ENCODE measurements around the gene MIA3.
"Not testable (repeated sequence)": the region's sequence is repeated elsewhere in the genome, so short reads cannot be mapped to it uniquely, and the experiment has no call there.

MIA3 gene, protein sequence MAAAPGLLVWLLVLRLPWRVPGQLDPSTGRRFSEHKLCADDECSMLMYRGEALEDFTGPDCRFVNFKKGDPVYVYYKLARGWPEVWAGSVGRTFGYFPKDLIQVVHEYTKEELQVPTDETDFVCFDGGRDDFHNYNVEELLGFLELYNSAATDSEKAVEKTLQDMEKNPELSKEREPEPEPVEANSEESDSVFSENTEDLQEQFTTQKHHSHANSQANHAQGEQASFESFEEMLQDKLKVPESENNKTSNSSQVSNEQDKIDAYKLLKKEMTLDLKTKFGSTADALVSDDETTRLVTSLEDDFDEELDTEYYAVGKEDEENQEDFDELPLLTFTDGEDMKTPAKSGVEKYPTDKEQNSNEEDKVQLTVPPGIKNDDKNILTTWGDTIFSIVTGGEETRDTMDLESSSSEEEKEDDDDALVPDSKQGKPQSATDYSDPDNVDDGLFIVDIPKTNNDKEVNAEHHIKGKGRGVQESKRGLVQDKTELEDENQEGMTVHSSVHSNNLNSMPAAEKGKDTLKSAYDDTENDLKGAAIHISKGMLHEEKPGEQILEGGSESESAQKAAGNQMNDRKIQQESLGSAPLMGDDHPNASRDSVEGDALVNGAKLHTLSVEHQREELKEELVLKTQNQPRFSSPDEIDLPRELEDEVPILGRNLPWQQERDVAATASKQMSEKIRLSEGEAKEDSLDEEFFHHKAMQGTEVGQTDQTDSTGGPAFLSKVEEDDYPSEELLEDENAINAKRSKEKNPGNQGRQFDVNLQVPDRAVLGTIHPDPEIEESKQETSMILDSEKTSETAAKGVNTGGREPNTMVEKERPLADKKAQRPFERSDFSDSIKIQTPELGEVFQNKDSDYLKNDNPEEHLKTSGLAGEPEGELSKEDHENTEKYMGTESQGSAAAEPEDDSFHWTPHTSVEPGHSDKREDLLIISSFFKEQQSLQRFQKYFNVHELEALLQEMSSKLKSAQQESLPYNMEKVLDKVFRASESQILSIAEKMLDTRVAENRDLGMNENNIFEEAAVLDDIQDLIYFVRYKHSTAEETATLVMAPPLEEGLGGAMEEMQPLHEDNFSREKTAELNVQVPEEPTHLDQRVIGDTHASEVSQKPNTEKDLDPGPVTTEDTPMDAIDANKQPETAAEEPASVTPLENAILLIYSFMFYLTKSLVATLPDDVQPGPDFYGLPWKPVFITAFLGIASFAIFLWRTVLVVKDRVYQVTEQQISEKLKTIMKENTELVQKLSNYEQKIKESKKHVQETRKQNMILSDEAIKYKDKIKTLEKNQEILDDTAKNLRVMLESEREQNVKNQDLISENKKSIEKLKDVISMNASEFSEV (N-terminal part only)

DNA sequence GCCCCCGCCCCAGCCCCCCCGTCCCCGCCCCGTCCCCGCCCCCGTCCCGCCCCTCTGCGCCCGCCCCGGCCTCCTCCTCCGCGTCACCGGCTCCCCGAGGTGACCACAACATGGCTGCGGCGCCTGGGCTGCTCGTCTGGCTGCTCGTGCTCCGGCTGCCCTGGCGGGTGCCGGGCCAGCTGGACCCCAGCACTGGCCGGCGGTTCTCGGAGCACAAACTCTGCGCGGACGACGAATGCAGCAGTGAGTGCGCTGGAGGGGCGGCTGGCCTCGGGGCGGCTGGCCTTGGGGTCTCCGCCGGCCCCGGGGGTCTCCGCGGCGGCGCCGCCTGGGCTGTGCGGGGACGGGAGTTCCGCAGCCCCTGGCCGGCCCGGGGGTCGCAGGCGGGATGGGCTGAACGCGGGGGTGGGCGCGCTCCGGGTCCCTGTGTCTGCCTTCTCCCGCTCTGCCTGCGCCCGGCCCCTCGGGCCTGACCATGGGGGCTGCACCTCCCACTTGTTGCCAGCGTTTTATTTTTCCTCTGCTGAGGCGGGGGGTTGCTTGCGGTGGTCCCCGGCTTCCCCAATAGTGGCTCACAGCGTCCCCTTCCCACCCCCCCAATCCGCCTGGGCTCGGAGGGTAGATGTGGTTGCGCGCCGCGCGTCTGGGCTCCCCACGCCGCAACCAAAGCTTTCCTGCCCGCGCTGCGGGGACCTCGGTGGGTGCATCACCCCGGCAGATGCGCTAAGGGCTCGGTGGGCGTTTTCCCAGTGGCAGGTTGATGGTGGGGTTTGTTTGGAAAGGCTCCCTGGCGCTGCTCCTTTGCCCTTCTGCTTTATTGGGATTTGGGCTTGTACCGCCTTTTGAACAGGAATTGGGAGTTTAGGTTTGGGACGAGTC lies at the start of gene MIA3:
Gene MIA3 (plus strand): TSS at position 97 of the 879 bp plus-strand sequence. CDS start 14 bp downstream, at position 111.
- peak; percentile 59 for DNase-seq

DNA sequence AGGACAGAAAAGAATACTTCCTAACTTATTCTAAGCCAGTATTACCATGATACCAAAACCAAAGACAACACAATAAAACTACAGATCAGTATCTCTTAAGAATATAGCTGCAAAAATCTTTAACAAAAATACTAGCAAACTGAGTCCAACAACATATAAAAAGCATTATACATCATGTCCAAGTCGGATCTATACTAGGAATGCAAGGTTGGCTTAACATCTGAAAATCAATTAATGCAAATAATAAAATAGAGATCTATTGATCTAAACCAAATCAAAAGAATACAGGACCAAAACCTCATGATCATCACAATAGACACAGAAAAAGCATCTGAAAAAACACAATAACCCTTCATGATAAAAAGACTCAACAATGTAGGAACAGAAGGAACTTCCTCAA lies 47.1 kb upstream of the MIA3 start:
- no peak for DNase-seq

DNA sequence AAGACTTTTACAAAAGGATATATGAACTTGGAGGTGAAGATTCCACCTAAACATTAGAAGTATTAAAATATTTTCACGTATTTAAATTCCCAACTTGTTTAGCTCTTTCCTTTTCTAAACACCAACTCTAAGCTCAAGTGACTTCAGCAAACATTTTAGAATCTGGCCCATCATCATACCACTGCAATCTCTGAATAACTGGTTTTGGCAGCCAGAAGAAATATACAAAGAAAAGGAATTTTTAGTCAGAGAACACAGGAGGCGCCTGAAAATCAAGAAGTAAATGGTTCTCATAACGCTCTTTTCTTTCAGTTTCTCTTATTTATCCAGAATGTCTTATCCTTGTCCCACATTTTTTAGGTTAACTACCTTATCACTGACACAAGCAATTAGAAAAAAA lies 38.6 kb upstream of the MIA3 start:
- DNase-seq, result no peak

DNA sequence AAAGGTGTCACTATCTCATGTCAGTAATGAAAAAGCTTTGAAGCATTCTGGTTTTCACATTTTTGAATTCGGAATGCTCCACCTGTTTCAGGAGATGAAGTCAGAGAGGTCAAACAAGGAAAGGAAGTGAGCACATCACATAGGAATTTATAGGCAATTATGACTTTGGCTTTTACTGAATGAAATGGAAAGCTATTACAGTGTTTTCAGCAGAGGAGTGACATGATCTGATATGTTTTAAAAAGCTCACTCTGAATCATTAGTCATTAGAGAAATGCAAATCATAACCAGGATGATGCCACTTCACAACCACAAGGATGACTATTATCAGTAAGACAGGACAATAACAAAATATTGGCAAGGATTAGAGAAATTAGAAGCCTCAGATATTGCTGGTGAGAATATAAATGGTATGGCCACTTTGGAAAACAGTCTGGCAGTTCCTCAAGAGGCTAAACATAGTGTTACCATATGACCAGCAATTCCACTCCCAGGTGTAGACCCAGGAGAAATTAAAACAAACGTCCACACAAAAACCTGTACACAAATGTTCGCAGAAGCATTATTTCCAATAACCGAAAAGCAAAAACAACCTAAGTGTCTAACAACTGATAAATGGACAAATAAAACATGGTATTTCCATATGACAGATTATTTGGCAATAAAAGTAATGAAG lies 35.7 kb upstream of the MIA3 start:
- no peak for DNase-seq

DNA sequence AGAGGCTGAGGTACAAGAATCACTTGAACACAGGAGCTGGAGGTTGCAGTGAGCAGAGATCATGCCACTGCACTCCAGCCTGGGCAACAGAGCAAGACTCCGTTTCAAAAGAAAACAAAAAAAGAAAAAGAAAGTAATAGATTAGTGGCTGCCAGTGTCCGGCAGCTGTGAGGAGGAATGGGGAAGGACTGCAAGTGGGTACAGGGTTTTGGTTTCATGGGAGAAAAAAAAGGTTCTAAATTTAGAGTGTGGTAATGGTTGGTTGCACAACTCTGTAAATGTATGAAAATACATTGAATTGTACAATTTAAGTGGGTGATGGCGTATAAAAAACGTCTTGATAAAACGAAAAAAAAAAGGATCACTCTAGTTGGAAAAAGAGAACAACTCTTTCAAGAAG lies 34.8 kb upstream of the MIA3 start:
- no peak for DNase-seq

DNA sequence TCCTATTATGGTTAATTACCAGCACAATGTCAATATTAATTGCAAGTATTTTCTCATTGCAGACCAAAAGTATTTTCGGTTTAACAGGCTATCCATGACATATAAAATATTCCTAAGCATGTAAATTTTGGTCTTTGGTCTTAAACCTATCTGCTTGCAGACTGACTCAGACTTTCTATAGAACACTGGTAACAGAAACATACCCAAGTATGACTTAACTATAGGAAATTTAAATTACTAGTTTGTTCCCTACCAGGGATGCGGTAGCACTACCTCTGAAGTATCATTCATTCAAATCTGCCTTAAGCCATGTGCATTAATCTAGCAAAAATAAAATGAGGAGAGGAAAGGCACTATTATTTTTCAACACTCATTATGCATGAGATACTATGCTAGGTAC lies 31.1 kb upstream of the MIA3 start:
- no peak for DNase-seq

DNA sequence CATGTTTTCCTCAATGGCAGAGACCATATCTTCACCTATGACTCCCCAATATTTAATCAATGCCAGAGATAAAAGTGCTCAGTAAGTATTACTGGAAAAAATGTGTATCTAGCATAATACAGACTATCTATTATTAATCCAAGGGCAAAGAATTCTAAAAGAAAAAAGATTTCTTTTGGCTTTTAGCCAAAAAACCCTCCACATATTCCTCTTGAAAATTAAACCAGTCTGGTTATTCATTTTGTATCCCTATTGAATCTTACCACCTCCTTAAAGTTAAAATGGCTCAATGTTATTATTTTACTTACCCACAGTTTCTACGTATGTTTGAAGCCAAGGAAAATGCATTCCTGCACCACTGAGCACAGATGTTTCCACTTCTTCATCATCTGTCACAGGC lies 29.8 kb upstream of the MIA3 start:
- DNase-seq, result no peak

DNA sequence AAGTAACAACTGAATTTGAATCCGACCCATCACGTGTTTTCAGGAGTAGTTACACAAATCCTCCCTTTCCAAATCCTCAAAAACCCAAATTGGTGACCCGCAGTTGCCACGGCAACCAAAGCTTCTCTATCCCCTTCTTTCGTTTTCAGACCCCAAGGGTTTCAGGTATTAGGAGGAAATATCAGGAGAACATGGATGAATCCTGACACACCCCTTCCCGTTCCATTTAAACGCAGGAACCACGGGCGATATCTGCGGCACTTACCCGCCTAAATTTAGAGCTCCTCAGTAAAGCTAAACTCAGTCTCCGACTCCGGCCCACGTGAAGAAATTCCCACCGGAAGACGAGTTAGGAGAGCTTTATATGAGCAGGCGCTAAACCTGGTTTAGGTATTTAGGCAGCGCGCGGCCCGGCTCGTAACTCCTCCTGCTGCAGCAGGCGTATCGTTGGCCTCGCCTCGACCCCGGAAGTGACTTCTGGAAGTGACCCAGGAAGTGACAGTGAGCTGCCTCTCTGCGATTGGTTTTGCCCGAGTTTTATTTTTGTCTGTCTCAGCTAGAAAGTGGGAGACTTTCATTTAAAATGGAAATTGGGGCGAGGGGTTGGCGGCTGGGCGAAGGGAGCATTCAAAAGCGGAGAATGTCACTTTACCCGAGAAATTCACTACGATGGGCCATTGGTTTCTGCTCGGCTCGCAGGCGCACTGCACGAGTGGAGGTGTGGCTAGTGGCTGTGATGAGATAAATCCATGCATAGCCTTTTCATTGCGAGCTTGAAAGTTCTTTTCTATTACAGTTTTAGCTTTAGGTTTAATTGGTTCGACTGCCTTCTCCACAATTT lies 28.2 kb upstream of the MIA3 start, which contains the start of gene TAF1A:
Gene TAF1A (minus strand): TSS at position 472 of the 841 bp plus-strand sequence.
- DNase-seq, result peak; percentile 92

DNA sequence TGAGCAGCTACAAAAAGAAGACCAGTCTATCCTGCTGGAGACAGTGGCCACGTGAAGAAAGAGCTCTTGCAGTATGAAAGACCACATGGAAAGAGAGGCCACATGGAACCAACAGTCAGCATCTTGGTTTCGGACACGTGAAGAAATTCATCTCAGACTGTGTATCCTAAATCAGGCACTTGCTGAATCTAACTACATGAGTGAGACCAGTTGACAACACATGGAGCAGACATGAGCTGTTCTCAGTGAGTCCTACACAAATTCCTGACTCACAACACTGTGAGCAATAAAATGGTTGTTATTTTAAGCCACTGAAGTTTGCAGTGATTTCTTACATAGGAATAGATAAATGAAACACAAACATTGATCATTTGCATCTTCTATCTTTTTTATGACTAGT lies 25.7 kb upstream of the MIA3 start:
- DNase-seq, result no peak

DNA sequence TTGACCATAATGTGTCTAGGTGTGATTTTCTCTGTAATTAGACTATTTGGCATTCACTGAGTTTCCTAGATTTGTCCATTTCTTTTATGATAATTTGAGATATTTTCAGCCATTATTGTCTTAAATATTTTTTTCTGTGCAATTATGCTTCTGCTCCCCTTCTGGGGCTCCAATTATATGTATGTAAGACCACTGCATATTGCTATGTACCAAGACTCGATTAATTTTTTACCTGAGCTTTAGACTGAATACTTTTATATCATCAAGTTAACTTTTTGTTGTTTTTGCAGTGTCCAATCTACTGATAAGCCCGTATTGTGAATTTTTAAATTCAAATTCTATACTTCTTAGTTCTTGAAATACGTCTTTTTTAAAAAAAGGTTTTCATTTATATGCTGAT lies 23.1 kb upstream of the MIA3 start:
- no peak for DNase-seq

DNA sequence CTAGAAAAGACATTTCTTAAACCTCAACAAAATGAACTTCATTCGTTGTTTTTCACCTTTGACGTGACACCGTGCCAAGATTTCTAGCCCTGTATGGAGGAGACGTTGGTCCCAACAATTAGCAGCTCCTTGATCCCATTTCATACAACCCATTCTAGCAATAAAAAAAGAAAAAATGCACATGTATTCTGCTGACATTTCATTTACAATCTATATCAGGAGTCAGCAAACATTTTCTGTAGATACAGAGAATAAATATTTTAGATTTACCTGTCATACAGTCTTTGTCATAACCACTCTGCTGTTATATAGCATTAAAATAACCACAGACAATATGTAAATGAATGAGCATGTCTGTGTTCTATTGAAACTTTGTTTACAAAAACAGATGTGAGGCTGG lies 21.2 kb upstream of the MIA3 start:
- no peak for DNase-seq

DNA sequence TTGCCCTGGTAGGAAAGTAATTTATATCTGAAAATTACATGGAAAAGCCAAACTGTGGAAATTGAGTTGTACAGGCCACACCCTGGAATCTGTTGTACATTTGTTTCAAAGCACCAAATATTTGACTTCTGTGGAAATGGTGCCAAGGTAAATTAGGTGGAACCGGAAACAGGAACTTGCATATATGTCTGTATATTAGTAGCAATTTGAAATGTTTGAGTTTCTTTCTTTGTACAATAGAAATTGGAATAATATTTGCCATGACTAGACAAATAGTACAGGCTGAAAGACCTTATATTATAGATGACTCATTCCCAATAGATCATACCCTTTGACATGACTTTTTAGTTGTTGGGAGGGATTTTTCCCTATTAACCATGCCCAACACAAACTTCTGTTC lies 17.6 kb upstream of the MIA3 start:
- DNase-seq, result no peak

DNA sequence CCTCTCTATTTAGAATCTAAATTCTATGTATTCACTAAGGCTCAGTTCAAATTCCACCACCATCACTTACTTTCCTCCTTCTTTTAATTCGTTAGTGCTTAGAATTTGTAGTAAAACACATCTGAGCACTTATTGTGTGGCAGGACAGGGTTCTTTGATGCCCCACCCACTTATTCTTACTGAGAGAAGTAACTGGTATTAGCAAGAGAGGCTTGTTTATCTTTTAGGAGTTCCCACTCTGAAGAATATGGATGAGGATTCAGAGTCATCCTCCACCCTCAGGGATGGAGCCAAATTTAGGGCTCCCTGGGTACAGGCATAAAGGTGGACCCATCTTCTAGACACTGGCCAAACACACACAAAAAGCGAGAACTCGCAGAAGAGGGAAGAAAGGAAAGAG lies 16.6 kb upstream of the MIA3 start:
- no peak for DNase-seq

DNA sequence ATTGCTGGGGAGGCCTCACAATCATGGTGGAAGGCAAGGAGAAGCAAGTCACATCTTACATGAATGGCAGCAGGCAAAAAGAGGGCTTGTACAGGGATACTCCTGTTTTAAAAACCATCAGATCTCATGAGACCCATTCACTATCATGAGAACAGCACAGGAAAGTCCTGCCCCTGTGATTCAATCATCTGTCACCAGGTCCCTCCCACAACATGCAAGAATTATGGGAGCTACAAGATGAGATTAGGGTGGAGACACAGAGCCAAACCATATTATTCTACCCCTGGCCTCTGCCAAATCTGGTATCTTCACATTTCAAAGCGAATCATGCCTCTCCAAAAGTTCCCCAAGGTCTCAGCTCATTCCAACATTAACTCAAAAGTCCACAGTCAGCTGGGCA lies 11.1 kb upstream of the MIA3 start:
- DNase-seq, result no peak

DNA sequence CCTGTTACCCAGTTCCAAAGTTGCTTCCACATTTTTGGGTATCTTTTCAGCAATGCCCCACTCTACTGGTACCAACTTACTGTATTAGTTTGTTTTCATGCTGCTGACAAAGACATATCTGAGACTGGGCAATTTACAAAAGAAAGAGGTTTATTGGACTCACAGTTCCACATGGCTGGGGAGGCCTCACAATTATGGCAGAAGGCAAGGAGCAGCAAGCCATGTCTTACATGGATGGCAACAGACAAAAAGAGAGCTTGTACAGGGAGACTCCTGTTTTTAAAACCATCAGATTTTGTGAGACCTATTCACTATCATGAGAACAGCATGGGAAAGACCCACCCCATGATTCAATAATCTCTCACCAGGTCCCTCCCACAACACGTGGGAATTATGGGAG lies 8.8 kb upstream of the MIA3 start:
- not testable (repeated sequence) for DNase-seq

DNA sequence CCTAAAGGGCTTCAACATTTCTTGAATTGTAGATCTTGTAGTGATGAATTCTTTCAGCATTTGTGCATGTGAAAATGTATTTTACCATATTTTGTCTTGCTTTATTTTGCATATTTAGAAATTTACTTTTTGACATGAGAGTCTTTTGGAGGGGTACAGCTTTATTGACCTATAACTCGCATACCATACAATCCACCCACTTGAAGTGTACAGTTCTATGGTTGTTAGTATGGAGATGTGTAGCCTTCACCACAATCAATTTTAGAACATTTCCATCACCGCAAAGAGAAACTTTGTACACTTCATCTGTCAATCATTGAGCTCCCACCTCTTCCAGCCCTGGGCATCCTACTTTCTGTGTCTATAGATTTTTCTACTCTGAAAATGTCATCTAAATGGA lies 7.2 kb upstream of the MIA3 start:
- DNase-seq, result no peak

DNA sequence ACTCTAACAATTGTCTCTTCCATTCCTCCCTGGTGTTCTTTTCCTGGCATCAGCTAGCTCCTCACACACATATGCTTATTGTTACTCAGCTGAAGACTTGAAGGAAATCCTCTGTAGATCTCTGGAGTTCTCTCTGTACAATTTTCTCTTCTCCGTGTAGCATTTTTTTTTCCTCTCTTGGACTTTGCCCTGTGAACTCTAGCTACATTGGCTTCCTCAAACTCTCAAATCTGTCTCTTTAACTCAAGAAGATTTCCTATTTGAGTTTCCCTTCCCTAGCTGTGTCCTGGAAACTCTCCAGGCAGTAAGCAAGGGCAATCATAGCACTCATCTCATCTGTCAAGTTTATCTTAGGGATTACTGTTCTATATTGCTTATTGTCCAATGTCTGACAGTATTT lies 4.3 kb upstream of the MIA3 start:
- no peak for DNase-seq

DNA sequence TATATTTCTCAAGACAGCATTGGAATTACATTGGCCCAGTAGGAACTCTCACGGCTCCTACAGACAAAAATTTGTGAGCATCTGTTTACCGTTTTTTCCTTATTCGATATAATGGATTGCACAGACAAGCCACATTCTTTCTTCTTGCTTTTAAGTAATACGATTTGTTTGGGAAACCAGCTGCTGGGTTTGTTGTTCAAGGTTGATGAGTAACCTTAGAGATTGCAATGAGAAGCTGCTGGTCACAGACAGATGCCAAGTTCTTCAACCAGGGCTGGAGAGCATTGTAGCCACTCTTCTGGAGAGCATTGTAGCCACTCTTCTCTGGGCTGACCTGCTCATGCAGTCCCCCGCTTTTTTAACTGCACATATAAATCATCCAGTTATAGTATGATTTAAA lies 1.4 kb upstream of the MIA3 start:
- DNase-seq, result no peak

DNA sequence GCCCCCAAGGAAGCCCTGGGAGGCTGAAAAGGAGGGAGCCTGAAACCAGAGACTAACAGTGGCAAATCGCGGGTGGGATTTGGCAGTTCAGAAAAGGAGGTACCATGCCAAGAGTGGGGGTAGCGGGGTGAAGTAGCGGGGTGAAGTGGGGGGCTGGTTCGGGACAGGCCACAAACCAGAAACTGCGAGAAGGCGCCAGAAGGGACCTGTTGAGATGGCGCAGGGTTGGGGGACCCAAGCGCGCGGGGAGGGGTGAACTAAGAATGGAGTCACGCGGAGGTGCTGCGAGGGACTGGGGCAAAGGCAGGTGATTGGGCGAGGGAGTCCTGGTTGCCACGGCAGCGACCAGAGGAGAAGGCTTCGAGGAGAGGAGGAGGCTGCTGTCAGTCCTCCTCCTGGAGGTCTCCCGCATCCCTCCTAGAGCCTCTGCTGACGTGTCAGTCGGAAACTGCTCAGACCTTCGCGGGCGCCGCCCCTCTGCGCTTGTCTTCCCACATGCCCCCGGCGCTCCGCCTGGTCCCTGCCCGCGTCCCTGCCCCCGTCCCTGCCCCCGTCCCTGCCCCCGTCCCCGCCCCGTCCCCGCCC lies 438 bp upstream of the MIA3 start:
- peak; percentile 97 for DNase-seq
